Heart left ventricle (tissue), 16 donors: ENCODE measurements around the gene SMIM14. TPM values are rescaled to one million over a fixed set of nuclear protein-coding genes. Genes with fewer than 3 reads are reported as not detected.

Source experiments
- ATAC-seq, 4 donors: fragments of 200-7000 bp; cut with Tn5 transposase; one replicate each; pipeline ENCODE4 v1.9.1; 2020 to 2022; ENCODE audit warnings: moderate library complexity in 4 of 4, mild to moderate bottlenecking in 3 of 4, moderate number of reproducible peaks in 1 of 4
- DNase-seq, 5 donors: peaks; one replicate each; pipeline ENCODE4 v3.0.0-alpha.2; 2020
- H3K27ac ChIP-seq, 12 donors: fragments of 200-600 bp; sonication (generic) in 4 of 12; one replicate each; pipeline versions ENCODE4 v1.5.0 to v1.8.0; 2016 to 2022; ENCODE audit warnings: mild to moderate bottlenecking in 2 of 12
- H3K27me3 ChIP-seq, 9 donors: fragments of 200-600 bp; sonication (generic) in 2 of 9; one replicate each; pipeline versions ENCODE4 v1.5.1 to v1.8.0; 2016 to 2022; ENCODE audit warnings: mild to moderate bottlenecking in 3 of 9
- H3K36me3 ChIP-seq, 9 donors: fragments of 200-600 bp; sonication (generic) in 2 of 9; one replicate each; pipeline versions ENCODE4 v1.5.0 to v1.8.0; 2018 to 2022; ENCODE audit warnings: mild to moderate bottlenecking in 2 of 9
- H3K4me1 ChIP-seq, 12 donors: fragments of 200-600 bp; sonication (generic) in 4 of 12; one replicate each; pipeline versions ENCODE4 v1.5.0 to v1.8.0; 2016 to 2022; ENCODE audit warnings: mild to moderate bottlenecking in 3 of 12
- H3K4me3 ChIP-seq, 12 donors: fragments of 200-600 bp; sonication (generic) in 4 of 12; one replicate each; pipeline versions ENCODE4 v1.5.0 to v1.8.0; 2017 to 2022; ENCODE audit warnings: mild to moderate bottlenecking in 9 of 12, moderate library complexity in 4 of 12
- H3K9me3 ChIP-seq, 12 donors: fragments of 200-600 bp; sonication (generic) in 4 of 12; one replicate each; pipeline versions ENCODE4 v1.5.0 to v1.8.0; 2016 to 2022; ENCODE audit warnings: mild to moderate bottlenecking in 1 of 12
- CTCF ChIP-seq, 12 donors: fragments of 200-600 bp; sonication (generic) in 4 of 12; IDR thresholded peaks; one replicate each; pipeline versions ENCODE4 v1.5.0 to v1.8.0; 2018 to 2022; ENCODE audit warnings: antibody characterized with exemption in 12 of 12, mild to moderate bottlenecking in 5 of 12
- POLR2A ChIP-seq, 2 donors: fragments of 450-650 bp; IDR thresholded peaks; one replicate each; pipeline ENCODE4 v1.6.1; 2017; ENCODE audit warnings: antibody characterized with exemption in 2 of 2, mild to moderate bottlenecking in 2 of 2, moderate library complexity in 2 of 2
- WGBS, 4 donors: extraction: QIAGEN DNeasy Blood & Tissue Kit in 2 of 4; methylation state at CpG; one replicate each; pipeline versions ENCODE4 v1.1.5 to v1.1.7; 2013 to 2018; 5-methylcytosine and 5-hydroxymethylcytosine counted together
- intact Hi-C, 10 donors: fragments of 100-400 bp; cut with DNase I; formaldehyde crosslinking; loops; one replicate each; pipeline versions ENCODE4 v1.11.1 to v1.14.2; 2022
- long read RNA-seq, 3 donors: library from polyadenylated mRNA; unstranded; transcript quantifications; one replicate each; pipeline ENCODE4 v2.0.0, GENCODE V29; 2020 to 2021
- polyA plus RNA-seq, 2 donors: library from polyadenylated mRNA; stranded (reverse); fragments of 200-250 nt; gene quantifications; one replicate each; pipeline ENCODE4 v1.2.3, GENCODE V29; 2013
- total RNA-seq, 9 donors: library from RNA; depleted of rRNA in 2 of 9; stranded (reverse); fragments of >200 nt in 2 of 9; fragmentation: NEBNext Ultra II Directional in 3 of 9; extraction: Animal tissue kit (Norgen Biotek cat#: 25700) in 3 of 9; gene quantifications; one replicate each; pipeline versions ENCODE4 v1.1.0 to v1.2.4, GENCODE V29; 2016 to 2023
- donor health status: ischemic (EF 13 %, LVEDD 7.1; RV severe dilation, severe dysfunction).
- donor health status: healthy with polysubstance abuse.
- donor health status: DM: no; HTN: yes; CAD: no.
- donor health status: DM: no; HTN: no; CAD: no.
- donor health status: ischemic (EF 25% LVEDD 6.9; RV normal size, moderate dysfunction).
- donor health status: ischemic (EF 25% LVEDD 5.7; RV mildly dilated, moderate dysfunction).
- donor health status: healthy.
- donor health status: DM: yes; HTN: yes; CAD: no.
- donor health status: ischemic (EF 35%, LVEDD 5.7; RV mildly dilated, moderate dysfunction).
- donor health status: nonischemic (EF 11% LVEDD 7.7; RV severe dilation, severe dysfunction).
- donor health status: DM: yes; HTN: yes; CAD: no.
- donor health status: PGD.
- donor health status: ischemic (EF 29% LVEDD 5.4; RV normal size, mild dysfunction).
- donor health status: nonischemic (EF 23%, LVEDD 6.1; RV moderate dilation, normal function).

SMIM14 gene
- total RNA-seq (10 to 100 TPM in 8 of 9 donors, 1 to 10 TPM in 1; 7.1 to 24.8 (median 11.9) TPM), polyA plus RNA-seq (1 to 10 TPM; 3.0 to 6.4 TPM)
- long read RNA-seq, donor 1, full-length matches to known transcripts = 32 of 34 reads
- long read RNA-seq, donor 1, partial matches to known transcripts = 0 of 34 reads
- long read RNA-seq, donor 1, other reads (novel, unspliced or antisense) = 2 of 34 reads
- long read RNA-seq, donor 2, full-length matches to known transcripts = 111 of 117 reads
- long read RNA-seq, donor 2, partial matches to known transcripts = 0 of 117 reads
- long read RNA-seq, donor 2, other reads (novel, unspliced or antisense) = 6 of 117 reads
- long read RNA-seq, donor 3, full-length matches to known transcripts = 12 of 14 reads
- long read RNA-seq, donor 3, partial matches to known transcripts = 0 of 14 reads
- long read RNA-seq, donor 3, other reads (novel, unspliced or antisense) = 2 of 14 reads

- Histone ChIP-seq H3K9me3 (no peaks in the 10 kb centered on the region), H3K36me3 (peaks cover 0 to 12% (median 3%) of the 10 kb centered on the region in 9 donors), H3K27me3 (no peaks in the 10 kb centered on the region), H3K4me1 (peaks cover 0 to 43% (median 18%) of the 10 kb centered on the region in 12 donors), H3K4me3 (peak within 1 kb of the TSS; percentile 70 to 97 (median 78)), H3K27ac (peak within 1 kb of the TSS; percentile 87 to 99 (median 96))
- intact Hi-C loops = loop anchor here (1.0 to 10.0 kb wide), 12 partner anchors 59 to 419 kb away; partner anchors contain the start of genes UGDH (in 9 of the 10), UBE2K (in 5 of the 10), PDS5A (in 4 of the 10) and LIAS (in 2 of the 10)
- peak in 6 of 12 donors; percentile 14 to 33 (median 16) for TF ChIP-seq CTCF (IDR thresholded peaks at IDR 0.05)
- peak; percentile 82 to 98 for TF ChIP-seq POLR2A (IDR thresholded peaks at IDR 0.05)
- ATAC-seq = peak; percentile 97 to 99 (median 98)
- WGBS, 4 donors = 0 to 1% (median 0%) methylated on average over 28 to 75 of the region's 75 CpGs
- peak; percentile 98 to 99 (median 99) for DNase-seq
These were observed at the start of gene SMIM14 for GRCh38 chr4:39638354-39639239. SMIM14 (minus strand) TSS chr4:39638865; CDS start chr4:39605145, 33,720 bp downstream.

GRCh38 chr4:39687014-39687413 is 48.3 kb upstream of the SMIM14 start:
- no peak for DNase-seq
- TF ChIP-seq POLR2A (IDR thresholded peaks at IDR 0.05) (no peak), CTCF (IDR thresholded peaks at IDR 0.05) (no peak)
- H3K4me1 ChIP-seq = peaks cover 0 to 1% (median 0%) of the 10 kb centered on the region in 12 donors
- H3K27me3 ChIP-seq = no peaks in the 10 kb centered on the region
- no peaks in the 10 kb centered on the region for H3K36me3 ChIP-seq
- ATAC-seq = no peak
- intact Hi-C loops = no loop called here
- H3K9me3 ChIP-seq = no peaks in the 10 kb centered on the region
- H3K27ac ChIP-seq = no peak overlapping the region
- H3K4me3 ChIP-seq = no peak overlapping the region

- intact Hi-C loops = no loop called here
- Histone ChIP-seq H3K36me3 (no peaks in the 10 kb centered on the region), H3K27ac (no peak overlapping the region), H3K27me3 (no peaks in the 10 kb centered on the region), H3K9me3 (no peaks in the 10 kb centered on the region), H3K4me3 (no peak overlapping the region), H3K4me1 (peaks cover 0 to 7% (median 0%) of the 10 kb centered on the region in 12 donors)
- TF ChIP-seq CTCF (IDR thresholded peaks at IDR 0.05) = no peak
- no peak for TF ChIP-seq POLR2A (IDR thresholded peaks at IDR 0.05)
- DNase-seq = no peak
- WGBS, 4 donors = 0 to 43% (median 0%) methylated on average over 1 of the region's 1 CpG
- no peak for ATAC-seq
These were observed 47.3 kb upstream of the SMIM14 start for GRCh38 chr4:39685990-39686389.
